GM12878 (cell line): ENCODE data around the gene RNU6-9.

ENCODE experiments used
- CHD2 ChIP-seq: IDR thresholded peaks from 2 replicates; pipeline ENCODE4 v1.6.1; 2011; ENCODE audit warnings: low read depth, low read length, improper control_type of control experiment, borderline replicate concordance
- NFXL1 ChIP-seq: fragments of 450-650 bp; IDR thresholded peaks from 2 replicates; pipeline ENCODE4 v1.6.1; 2017; ENCODE audit warnings: antibody characterized with exemption, mild to moderate bottlenecking, borderline replicate concordance
- NRF1 ChIP-seq: conservative IDR thresholded peaks from 2 replicates; pipeline ENCODE4 v1.6.1; 2011; ENCODE audit warnings: mild to moderate bottlenecking, low read depth, low read length, improper control_type of control experiment
- POLR2AphosphoS5 ChIP-seq: IDR thresholded peaks from 2 replicates; pipeline ENCODE4 v1.6.1; 2011; ENCODE audit warnings: mild to moderate bottlenecking, low read length, inconsistent platforms
- RAD51 ChIP-seq: fragments of 450-650 bp; IDR thresholded peaks from 2 replicates; pipeline ENCODE4 v1.6.1; 2016; ENCODE audit warnings: moderate library complexity, mild to moderate bottlenecking, inconsistent platforms
- SIN3A ChIP-seq: IDR thresholded peaks from 2 replicates; pipeline ENCODE4 v1.6.1; 2012; ENCODE audit warnings: low read depth, low read length, improper control_type of control experiment
- SMC3 ChIP-seq: IDR thresholded peaks from 2 replicates; pipeline ENCODE4 v1.6.1; 2011; ENCODE audit warnings: low read length, improper control_type of control experiment, borderline replicate concordance
- YY1 ChIP-seq: IDR thresholded peaks from 2 replicates; pipeline ENCODE4 v1.6.1; 2011; ENCODE audit warnings: low read depth, mild to moderate bottlenecking, low read length
- TF ChIP-seq, protein P1 (sequence below), 3 experiments: IDR thresholded peaks in 2 of 3; conservative IDR thresholded peaks in 1 of 3; 2 replicates each; pipeline ENCODE4 v1.5.1; 2011; ENCODE audit warnings: low read depth in 3 of 3, low read length in 3 of 3, mild to moderate bottlenecking in 3 of 3, control low read depth in 2 of 3, moderate library complexity in 2 of 3, inconsistent platforms in 1 of 3, mixed read lengths in 1 of 3; ENCODE audit not compliant: control insufficient read depth in 2 of 3, insufficient read depth in 1 of 3; ENCODE audit errors: extremely low read depth in 1 of 3
- TF ChIP-seq, protein P2 (sequence below): fragments of 450-650 bp; IDR thresholded peaks from 2 replicates; pipeline ENCODE4 v1.6.1; 2017; ENCODE audit warnings: borderline replicate concordance
- TF ChIP-seq, protein P3 (sequence below): IDR thresholded peaks from 2 replicates; pipeline ENCODE4 v1.6.1; 2011; ENCODE audit warnings: borderline replicate concordance, low read depth, mild to moderate bottlenecking, moderate library complexity, mixed read lengths, low read length; ENCODE audit not compliant: insufficient read depth; ENCODE audit errors: extremely low read length

DNA sequence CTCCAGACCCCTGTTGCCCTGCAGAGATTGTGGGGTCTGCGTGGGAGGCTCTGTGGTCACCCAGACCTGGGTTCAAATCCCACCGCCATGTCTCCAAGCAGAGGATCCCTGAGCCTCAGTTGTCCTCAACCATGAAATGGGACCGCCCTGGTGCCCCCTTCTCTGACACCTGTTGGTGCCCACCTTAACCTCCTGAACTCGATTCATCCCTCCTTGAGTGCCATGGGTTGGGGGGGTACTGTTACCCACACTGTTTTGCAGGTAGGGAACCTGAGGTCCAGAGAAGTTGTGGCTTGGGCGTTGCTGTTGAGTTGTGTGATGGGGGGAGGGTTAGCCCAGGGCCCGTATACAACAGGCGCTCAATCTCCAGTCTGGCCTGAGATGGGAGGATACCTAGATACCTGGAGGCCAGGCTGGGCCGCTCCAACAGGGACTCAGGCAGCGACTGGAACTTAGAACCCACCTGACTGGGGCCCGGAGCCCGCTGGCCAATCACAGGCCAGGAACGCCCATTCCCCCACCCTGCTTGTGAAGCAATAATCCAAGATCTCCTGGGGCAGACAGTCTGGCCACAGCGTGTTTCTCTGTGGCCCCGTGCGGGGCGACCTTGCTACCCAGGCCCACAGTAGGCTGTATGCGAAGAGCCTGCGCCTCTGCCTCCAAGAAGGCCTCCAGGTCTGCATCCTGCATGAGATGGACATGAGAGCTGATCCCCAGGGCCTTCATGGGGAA, 35.4 kb downstream of the RNU6-9 start:
- no peak for TF ChIP-seq SIN3A
- TF ChIP-seq, protein P1, sequence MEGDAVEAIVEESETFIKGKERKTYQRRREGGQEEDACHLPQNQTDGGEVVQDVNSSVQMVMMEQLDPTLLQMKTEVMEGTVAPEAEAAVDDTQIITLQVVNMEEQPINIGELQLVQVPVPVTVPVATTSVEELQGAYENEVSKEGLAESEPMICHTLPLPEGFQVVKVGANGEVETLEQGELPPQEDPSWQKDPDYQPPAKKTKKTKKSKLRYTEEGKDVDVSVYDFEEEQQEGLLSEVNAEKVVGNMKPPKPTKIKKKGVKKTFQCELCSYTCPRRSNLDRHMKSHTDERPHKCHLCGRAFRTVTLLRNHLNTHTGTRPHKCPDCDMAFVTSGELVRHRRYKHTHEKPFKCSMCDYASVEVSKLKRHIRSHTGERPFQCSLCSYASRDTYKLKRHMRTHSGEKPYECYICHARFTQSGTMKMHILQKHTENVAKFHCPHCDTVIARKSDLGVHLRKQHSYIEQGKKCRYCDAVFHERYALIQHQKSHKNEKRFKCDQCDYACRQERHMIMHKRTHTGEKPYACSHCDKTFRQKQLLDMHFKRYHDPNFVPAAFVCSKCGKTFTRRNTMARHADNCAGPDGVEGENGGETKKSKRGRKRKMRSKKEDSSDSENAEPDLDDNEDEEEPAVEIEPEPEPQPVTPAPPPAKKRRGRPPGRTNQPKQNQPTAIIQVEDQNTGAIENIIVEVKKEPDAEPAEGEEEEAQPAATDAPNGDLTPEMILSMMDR (IDR thresholded peaks at IDR 0.05 in 2 of 3, conservative IDR thresholded peaks at IDR 0.05 in 1 of 3; ENCODE audit: control insufficient read depth in 2 of 3, extremely low read depth in 1 of 3, insufficient read depth in 1 of 3, low read depth in 3 of 3, low read length in 3 of 3): no peak
- TF ChIP-seq, protein P2, sequence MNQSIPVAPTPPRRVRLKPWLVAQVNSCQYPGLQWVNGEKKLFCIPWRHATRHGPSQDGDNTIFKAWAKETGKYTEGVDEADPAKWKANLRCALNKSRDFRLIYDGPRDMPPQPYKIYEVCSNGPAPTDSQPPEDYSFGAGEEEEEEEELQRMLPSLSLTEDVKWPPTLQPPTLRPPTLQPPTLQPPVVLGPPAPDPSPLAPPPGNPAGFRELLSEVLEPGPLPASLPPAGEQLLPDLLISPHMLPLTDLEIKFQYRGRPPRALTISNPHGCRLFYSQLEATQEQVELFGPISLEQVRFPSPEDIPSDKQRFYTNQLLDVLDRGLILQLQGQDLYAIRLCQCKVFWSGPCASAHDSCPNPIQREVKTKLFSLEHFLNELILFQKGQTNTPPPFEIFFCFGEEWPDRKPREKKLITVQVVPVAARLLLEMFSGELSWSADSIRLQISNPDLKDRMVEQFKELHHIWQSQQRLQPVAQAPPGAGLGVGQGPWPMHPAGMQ: no peak
- TF ChIP-seq POLR2AphosphoS5: no peak
- TF ChIP-seq NFXL1: no peak
- TF ChIP-seq YY1: no peak
- TF ChIP-seq, protein P3, sequence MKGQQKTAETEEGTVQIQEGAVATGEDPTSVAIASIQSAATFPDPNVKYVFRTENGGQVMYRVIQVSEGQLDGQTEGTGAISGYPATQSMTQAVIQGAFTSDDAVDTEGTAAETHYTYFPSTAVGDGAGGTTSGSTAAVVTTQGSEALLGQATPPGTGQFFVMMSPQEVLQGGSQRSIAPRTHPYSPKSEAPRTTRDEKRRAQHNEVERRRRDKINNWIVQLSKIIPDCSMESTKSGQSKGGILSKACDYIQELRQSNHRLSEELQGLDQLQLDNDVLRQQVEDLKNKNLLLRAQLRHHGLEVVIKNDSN: no peak
- no peak for TF ChIP-seq SMC3
- TF ChIP-seq RAD51: no peak
- TF ChIP-seq NRF1: no peak
- no peak for TF ChIP-seq CHD2
